ENCODE data around the gene FUZ. TPM values are rescaled to one million over a fixed set of nuclear protein-coding genes. Genes with fewer than 3 reads are reported as not detected.

FUZ gene
- total RNA-seq, 4 donors from 2014 or later: 14.1 to 38.0 (median 23.4) TPM

- Histone ChIP-seq H3K36me3 (no peaks in the 10 kb centered on the region), H3K4me3 (peak overlapping the region; percentile 84 to 93 (median 89)), H3K9me3 (no peaks in the 10 kb centered on the region), H3K4me1 (peaks cover 35 to 43% (median 38%) of the 10 kb centered on the region in 4 donors), H3K27me3 (no peaks in the 10 kb centered on the region), H3K27ac (replicated peaks in 1 of 4) (peak overlapping the region; percentile 89 to 93 (median 90))
- intact Hi-C loops (cut with DNase I): loop anchor here (5.0 kb wide), 1 partner anchor 36 kb away; no protein-coding TSS in a partner anchor
- TF ChIP-seq POLR2AphosphoS5 (IDR thresholded peaks at IDR 0.05) (peak; percentile 90 to 92), EP300 (IDR thresholded peaks at IDR 0.05) (no peak), POLR2A (IDR thresholded peaks at IDR 0.05; ENCODE audit: low read depth) (peak; percentile 53), CTCF (IDR thresholded peaks at IDR 0.05) (no peak)
- DNase-seq (ENCODE audit: extremely low spot score): peak; percentile 100
- 2% methylated on average over 44 of the region's 53 CpGs for WGBS
Observed at GRCh38 chr19:49766007-49766929, 46.8 kb downstream of the FUZ start.

GRCh38 chr19:49764341-49764740 lies 48.8 kb downstream of the FUZ start:
- peak overlapping the region in 2 of 4 donors; percentile 89 to 90 for H3K27ac ChIP-seq (replicated peaks in 1 of 4)
- H3K4me3 ChIP-seq: no peak overlapping the region
- peaks cover 30 to 32% (median 31%) of the 10 kb centered on the region in 4 donors for H3K4me1 ChIP-seq
- 91% methylated on average over 8 of the region's 8 CpGs for WGBS
- no peaks in the 10 kb centered on the region for H3K9me3 ChIP-seq
- intact Hi-C loops (cut with DNase I): no loop called here
- TF ChIP-seq CTCF (IDR thresholded peaks at IDR 0.05) (no peak), EP300 (IDR thresholded peaks at IDR 0.05) (no peak)
- H3K27me3 ChIP-seq: no peaks in the 10 kb centered on the region
- DNase-seq (ENCODE audit: extremely low spot score): no peak
- H3K36me3 ChIP-seq: no peaks in the 10 kb centered on the region

GRCh38 chr19:49763230-49763629 lies 49.9 kb downstream of the FUZ start, which contains the start of gene TSKS:
Gene TSKS, minus strand, starts transcription at chr19:49763306. Its CDS starts 59 bp downstream, at chr19:49763247.
- Histone ChIP-seq H3K4me3 (no peak within 1 kb of the TSS), H3K9me3 (no peaks in the 10 kb centered on the region), H3K4me1 (peaks cover 19 to 21% (median 20%) of the 10 kb centered on the region in 4 donors), H3K36me3 (no peaks in the 10 kb centered on the region), H3K27me3 (peaks cover 0 to 6% (median 0%) of the 10 kb centered on the region in 4 donors), H3K27ac (replicated peaks in 1 of 4) (peak within 1 kb of the TSS in 1 of 4 donors; percentile 22)
- intact Hi-C loops (cut with DNase I): no loop called here
- TF ChIP-seq POLR2A (IDR thresholded peaks at IDR 0.05; ENCODE audit: low read depth) (no peak), CTCF (IDR thresholded peaks at IDR 0.05) (no peak), EP300 (IDR thresholded peaks at IDR 0.05) (no peak), POLR2AphosphoS5 (IDR thresholded peaks at IDR 0.05) (no peak)
- DNase-seq (ENCODE audit: extremely low spot score): no peak
- WGBS: 83% methylated on average over 4 of the region's 6 CpGs

- Histone ChIP-seq H3K4me1 (peaks cover 10 to 13% (median 11%) of the 10 kb centered on the region in 4 donors), H3K27ac (replicated peaks in 1 of 4) (peak overlapping the region; percentile 31 to 53 (median 45)), H3K27me3 (peaks cover 0 to 6% (median 0%) of the 10 kb centered on the region in 4 donors), H3K9me3 (no peaks in the 10 kb centered on the region), H3K36me3 (no peaks in the 10 kb centered on the region), H3K4me3 (no peak overlapping the region)
- intact Hi-C loops (cut with DNase I): no loop called here
- WGBS: 70% methylated on average over 16 of the region's 16 CpGs
- DNase-seq (ENCODE audit: extremely low spot score): no peak
- TF ChIP-seq CTCF (IDR thresholded peaks at IDR 0.05) (peak in 1 of 3 experiments; percentile 15), EP300 (IDR thresholded peaks at IDR 0.05) (no peak), POLR2AphosphoS5 (IDR thresholded peaks at IDR 0.05) (no peak), POLR2A (IDR thresholded peaks at IDR 0.05; ENCODE audit: low read depth) (no peak)
Observed at GRCh38 chr19:49761625-49762311, 51.3 kb downstream of the FUZ start.
